Psoas muscle (tissue), 8 donors: Measurements from ENCODE around the gene TESK2. TPM values are rescaled to one million over a fixed set of nuclear protein-coding genes. Genes with fewer than 3 reads are reported as not detected.
A peak's percentile ranks its signal among the peaks of the same experiment; 100 is the strongest.

Source experiments
- ATAC-seq, 4 donors: fragments of 200-7000 bp; cut with Tn5 transposase; one replicate each; pipeline ENCODE4 v1.9.1; 2020; ENCODE audit warnings: moderate library complexity in 3 of 4, mild to moderate bottlenecking in 2 of 4
- DNase-seq, 2 donors: peaks; one replicate each; pipeline ENCODE4 v3.0.0-alpha.2; 2020
- H3K27ac ChIP-seq: fragments of 200-600 bp; one replicate; pipeline ENCODE4 v1.8.0; 2022
- H3K27me3 ChIP-seq, 3 donors: fragments of 200-600 bp in 1 of 3; one replicate each; pipeline versions ENCODE4 v1.6.1 to v1.8.0; 2013 to 2022; ENCODE audit warnings: low read length in 2 of 3, mild to moderate bottlenecking in 2 of 3, moderate library complexity in 1 of 3; ENCODE audit not compliant: insufficient read depth in 3 of 3
- H3K36me3 ChIP-seq, 2 donors: fragments of 200-600 bp in 1 of 2; one replicate each; pipeline versions ENCODE4 v1.6.1 to v1.8.0; 2013 to 2022; ENCODE audit warnings: low read depth in 1 of 2, mild to moderate bottlenecking in 1 of 2, moderate library complexity in 1 of 2; ENCODE audit not compliant: insufficient read depth in 1 of 2
- H3K4me1 ChIP-seq: fragments of 200-600 bp; one replicate; pipeline ENCODE4 v1.8.0; 2022
- H3K4me3 ChIP-seq: fragments of 200-600 bp; one replicate; pipeline ENCODE4 v1.8.0; 2022; ENCODE audit warnings: mild to moderate bottlenecking
- H3K9me3 ChIP-seq: fragments of 200-600 bp; one replicate; pipeline ENCODE4 v1.8.0; 2022
- CTCF ChIP-seq: fragments of 200-600 bp; IDR thresholded peaks from one replicate; pipeline ENCODE4 v1.8.0; 2022; ENCODE audit warnings: antibody characterized with exemption
- WGBS, 3 donors: extraction: QIAGEN DNeasy Blood & Tissue Kit; methylation state at CpG; one replicate each; pipeline versions ENCODE4 v1.1.6 to v1.1.7; 2013; 5-methylcytosine and 5-hydroxymethylcytosine counted together
- intact Hi-C, 2 donors: fragments of 100-400 bp; cut with DNase I; formaldehyde crosslinking; loops; one replicate each; pipeline versions ENCODE4 v1.11.0 to v1.14.2; 2022
- polyA plus RNA-seq, 3 donors: library from polyadenylated mRNA; stranded (reverse); fragments of 200-250 nt; gene quantifications; one replicate each; pipeline ENCODE4 v1.2.3, GENCODE V29; 2013
- total RNA-seq, 4 donors: library from RNA; stranded (reverse); fragmentation: NEBNext Ultra II Directional in 2 of 4; extraction: Animal tissue kit (Norgen Biotek cat#: 25700) in 2 of 4; gene quantifications; one replicate each; pipeline versions ENCODE4 v1.2.1 to v1.2.4, GENCODE V29; 2021 to 2023
- donor health status: healthy with polysubstance abuse.
- donor health status: DM: no; HTN: no; CAD: no; lungs with moderate emphysema.
- donor health status: Bipolar disorder and iron deficiency.
- donor health status: healthy.
- donor health status: DM: yes; HTN: yes; CAD: no.
- donor health status: DM: no; HTN: no; CAD: no.
- donor health status: DM: no; HTN: no; CAD: no.
- donor health status: DM: yes; HTN: yes; CAD: no.

The TESK2 gene
- total and polyA plus RNA-seq, 7 donors, result 0.73 to 5.0 (median 2.2) TPM

GRCh38 chr1:45359882-45360513, 131.0 kb downstream of the TESK2 start:
- 10 to 19% (median 10%) methylated on average over 7 of the region's 7 CpGs for WGBS, 3 donors
- Histone ChIP-seq H3K36me3 (no peaks in the 10 kb centered on the region), H3K27ac (peak overlapping the region; percentile 77), H3K4me1 (peaks cover 34% of the 10 kb centered on the region), H3K9me3 (no peaks in the 10 kb centered on the region), H3K4me3 (peak overlapping the region; percentile 45), H3K27me3 (no peaks in the 10 kb centered on the region)
- DNase-seq, result peak; percentile 49 to 76
- intact Hi-C loops, result loop anchor here (1.0 to 5.0 kb wide), 4 partner anchors 133 to 211 kb away; no protein-coding TSS in a partner anchor
- peak; percentile 77 for TF ChIP-seq CTCF
- peak; percentile 75 to 89 (median 80) for ATAC-seq

- Histone ChIP-seq H3K27ac (peak overlapping the region; percentile 51), H3K36me3 (no peaks in the 10 kb centered on the region), H3K27me3 (no peaks in the 10 kb centered on the region), H3K4me3 (no peak overlapping the region), H3K4me1 (peaks cover 45% of the 10 kb centered on the region), H3K9me3 (no peaks in the 10 kb centered on the region)
- ATAC-seq, result peak in 3 of 4 donors; percentile 55 to 61 (median 55)
- intact Hi-C loops, result loop anchor here in 1 of 2 donors (5.0 kb wide), 1 partner anchor 211 kb away; no protein-coding TSS in a partner anchor
- no peak for TF ChIP-seq CTCF
- 30 to 46% (median 39%) methylated on average over 4 of the region's 4 CpGs for WGBS, 3 donors
- DNase-seq, result no peak
Observed at GRCh38 chr1:45356186-45356585, 134.8 kb downstream of the TESK2 start.

GRCh38 chr1:45355683-45356082, 135.3 kb downstream of the TESK2 start:
- 54 to 64% (median 57%) methylated on average over 2 of the region's 2 CpGs for WGBS, 3 donors
- no peak for TF ChIP-seq CTCF
- peak overlapping the region; percentile 51 for H3K27ac ChIP-seq
- no peaks in the 10 kb centered on the region for H3K9me3 ChIP-seq
- H3K36me3 ChIP-seq, result no peaks in the 10 kb centered on the region
- H3K4me1 ChIP-seq, result peaks cover 41% of the 10 kb centered on the region
- intact Hi-C loops, result loop anchor here in 1 of 2 donors (5.0 kb wide), 1 partner anchor 212 kb away; no protein-coding TSS in a partner anchor
- no peaks in the 10 kb centered on the region for H3K27me3 ChIP-seq
- DNase-seq (no peak), ATAC-seq (no peak)
- no peak overlapping the region for H3K4me3 ChIP-seq

- peaks cover 39% of the 10 kb centered on the region for H3K4me1 ChIP-seq
- DNase-seq (no peak), ATAC-seq (no peak)
- peak overlapping the region; percentile 19 for H3K27ac ChIP-seq
- no peak for TF ChIP-seq CTCF
- no peaks in the 10 kb centered on the region for H3K36me3 ChIP-seq
- H3K9me3 ChIP-seq, result no peaks in the 10 kb centered on the region
- 92 to 94% (median 94%) methylated on average over 4 of the region's 4 CpGs for WGBS, 3 donors
- no peak overlapping the region for H3K4me3 ChIP-seq
- H3K27me3 ChIP-seq, result no peaks in the 10 kb centered on the region
- intact Hi-C loops, result loop anchor here in 1 of 2 donors (5.0 kb wide), 1 partner anchor 212 kb away; no protein-coding TSS in a partner anchor
Observed at GRCh38 chr1:45354838-45355237, 136.1 kb downstream of the TESK2 start.
